HepG2 (cell line): Measurements from ENCODE around the gene CDC123.

Experiments used
- CREB1 ChIP-seq, 2 experiments: fragments of 450-650 bp in 1 of 2; IDR thresholded peaks; 2 replicates each; pipeline ENCODE4 v1.6.1; 2016 to 2017; ENCODE audit warnings: control low read depth in 1 of 2, mild to moderate bottlenecking in 1 of 2, missing compliant biosample characterization in 1 of 2, missing genetic modification characterization in 1 of 2
- GTF2F1 ChIP-seq: fragments of 150-350 bp; IDR thresholded peaks from 2 replicates; pipeline ENCODE4 v1.6.1; 2014; ENCODE audit warnings: low read length
- NFKB2 ChIP-seq: sonication (generic); formaldehyde crosslinking; IDR thresholded peaks from 2 replicates; pipeline ENCODE4 v1.4.0; 2020; ENCODE audit warnings: missing genetic modification reagents, borderline replicate concordance
- POLR2A ChIP-seq, 2 experiments: IDR thresholded peaks; 2 replicates each; pipeline ENCODE4 v1.6.1; 2011; ENCODE audit warnings: low read depth in 2 of 2, low read length in 2 of 2, mild to moderate bottlenecking in 1 of 2, moderate library complexity in 1 of 2; ENCODE audit not compliant: insufficient read depth in 1 of 2
- ZNF292 ChIP-seq: sonication (generic); formaldehyde crosslinking; IDR thresholded peaks from 2 replicates; pipeline ENCODE4 v1.8.1; 2022; ENCODE audit warnings: mild to moderate bottlenecking, low read depth, missing genetic modification reagents, borderline replicate concordance
- TF ChIP-seq, protein P1 (sequence below): sonication (generic); formaldehyde crosslinking; IDR thresholded peaks from 2 replicates; pipeline ENCODE4 v1.8.0; 2022; ENCODE audit warnings: mild to moderate bottlenecking, missing genetic modification reagents; ENCODE audit not compliant: insufficient replicate concordance
- TF ChIP-seq, protein P2 (sequence below): sonication (generic); formaldehyde crosslinking; IDR thresholded peaks from 2 replicates; pipeline ENCODE4 v1.5.0; 2020; ENCODE audit warnings: mild to moderate bottlenecking, missing genetic modification reagents, moderate library complexity
- TF ChIP-seq, protein P3 (sequence below), 2 experiments: sonication (generic) in 1 of 2; formaldehyde crosslinking in 1 of 2; IDR thresholded peaks; 2 replicates each; pipeline versions ENCODE4 v1.5.1 to v1.6.1; 2011 to 2020; ENCODE audit warnings: borderline replicate concordance in 1 of 2, low read depth in 1 of 2, low read length in 1 of 2, mild to moderate bottlenecking in 1 of 2, missing genetic modification reagents in 1 of 2, moderate library complexity in 1 of 2

DNA sequence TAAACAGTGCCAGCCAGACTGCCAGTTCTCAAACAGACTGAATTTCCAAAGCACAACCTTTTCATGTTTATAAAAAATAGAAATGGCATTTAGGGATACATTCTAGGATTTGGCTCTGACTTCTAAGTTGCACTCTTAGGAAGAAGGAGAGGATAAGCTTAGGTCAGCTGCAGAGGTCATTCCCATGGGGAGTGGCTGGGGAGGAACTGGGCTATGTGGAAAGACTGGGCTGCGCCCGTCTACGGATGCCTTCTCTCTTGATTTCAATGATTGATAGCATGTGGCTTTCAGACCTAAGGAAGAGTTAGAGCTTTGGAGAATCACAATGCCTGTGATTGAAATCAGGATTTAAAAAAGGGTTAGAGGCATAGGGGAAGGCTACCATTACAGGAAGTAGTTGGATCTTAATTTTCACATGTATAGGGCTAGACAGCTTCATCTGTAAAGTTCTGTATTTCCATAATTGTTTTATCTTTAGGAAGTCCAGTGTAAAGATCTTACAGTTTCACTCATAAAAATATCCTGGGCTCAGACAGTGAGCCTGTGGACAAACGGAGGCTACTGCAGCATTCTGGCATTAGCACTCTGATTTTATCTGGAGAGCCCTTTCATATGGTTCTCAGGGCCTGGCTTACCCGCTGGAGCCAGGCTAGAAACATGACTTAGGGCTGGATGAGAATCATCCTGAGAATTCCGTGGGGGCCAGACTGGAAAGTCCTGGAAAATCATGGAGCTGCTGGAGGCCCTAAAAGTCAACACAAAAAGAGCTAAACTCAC lies 29.8 kb upstream of the CDC123 start:
- TF ChIP-seq ZNF292 (CRISPR knock-in tag) (no peak), POLR2A (IDR thresholded peaks at IDR 0.05; ENCODE audit: insufficient read depth in 1 of 2, low read depth in 2 of 2, low read length in 2 of 2) (no peak), CREB1 (IDR thresholded peaks at IDR 0.05) (no peak), CREB1 (CRISPR knock-in tag; IDR thresholded peaks at IDR 0.05) (no peak), GTF2F1 (no peak), NFKB2 (CRISPR knock-in tag) (no peak)
- TF ChIP-seq, protein P1, sequence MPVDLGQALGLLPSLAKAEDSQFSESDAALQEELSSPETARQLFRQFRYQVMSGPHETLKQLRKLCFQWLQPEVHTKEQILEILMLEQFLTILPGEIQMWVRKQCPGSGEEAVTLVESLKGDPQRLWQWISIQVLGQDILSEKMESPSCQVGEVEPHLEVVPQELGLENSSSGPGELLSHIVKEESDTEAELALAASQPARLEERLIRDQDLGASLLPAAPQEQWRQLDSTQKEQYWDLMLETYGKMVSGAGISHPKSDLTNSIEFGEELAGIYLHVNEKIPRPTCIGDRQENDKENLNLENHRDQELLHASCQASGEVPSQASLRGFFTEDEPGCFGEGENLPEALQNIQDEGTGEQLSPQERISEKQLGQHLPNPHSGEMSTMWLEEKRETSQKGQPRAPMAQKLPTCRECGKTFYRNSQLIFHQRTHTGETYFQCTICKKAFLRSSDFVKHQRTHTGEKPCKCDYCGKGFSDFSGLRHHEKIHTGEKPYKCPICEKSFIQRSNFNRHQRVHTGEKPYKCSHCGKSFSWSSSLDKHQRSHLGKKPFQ (CRISPR knock-in tag), result no peak
- TF ChIP-seq, protein P2, sequence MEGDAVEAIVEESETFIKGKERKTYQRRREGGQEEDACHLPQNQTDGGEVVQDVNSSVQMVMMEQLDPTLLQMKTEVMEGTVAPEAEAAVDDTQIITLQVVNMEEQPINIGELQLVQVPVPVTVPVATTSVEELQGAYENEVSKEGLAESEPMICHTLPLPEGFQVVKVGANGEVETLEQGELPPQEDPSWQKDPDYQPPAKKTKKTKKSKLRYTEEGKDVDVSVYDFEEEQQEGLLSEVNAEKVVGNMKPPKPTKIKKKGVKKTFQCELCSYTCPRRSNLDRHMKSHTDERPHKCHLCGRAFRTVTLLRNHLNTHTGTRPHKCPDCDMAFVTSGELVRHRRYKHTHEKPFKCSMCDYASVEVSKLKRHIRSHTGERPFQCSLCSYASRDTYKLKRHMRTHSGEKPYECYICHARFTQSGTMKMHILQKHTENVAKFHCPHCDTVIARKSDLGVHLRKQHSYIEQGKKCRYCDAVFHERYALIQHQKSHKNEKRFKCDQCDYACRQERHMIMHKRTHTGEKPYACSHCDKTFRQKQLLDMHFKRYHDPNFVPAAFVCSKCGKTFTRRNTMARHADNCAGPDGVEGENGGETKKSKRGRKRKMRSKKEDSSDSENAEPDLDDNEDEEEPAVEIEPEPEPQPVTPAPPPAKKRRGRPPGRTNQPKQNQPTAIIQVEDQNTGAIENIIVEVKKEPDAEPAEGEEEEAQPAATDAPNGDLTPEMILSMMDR (CRISPR knock-in tag), result no peak
- TF ChIP-seq, protein P3, sequence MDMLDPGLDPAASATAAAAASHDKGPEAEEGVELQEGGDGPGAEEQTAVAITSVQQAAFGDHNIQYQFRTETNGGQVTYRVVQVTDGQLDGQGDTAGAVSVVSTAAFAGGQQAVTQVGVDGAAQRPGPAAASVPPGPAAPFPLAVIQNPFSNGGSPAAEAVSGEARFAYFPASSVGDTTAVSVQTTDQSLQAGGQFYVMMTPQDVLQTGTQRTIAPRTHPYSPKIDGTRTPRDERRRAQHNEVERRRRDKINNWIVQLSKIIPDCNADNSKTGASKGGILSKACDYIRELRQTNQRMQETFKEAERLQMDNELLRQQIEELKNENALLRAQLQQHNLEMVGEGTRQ (IDR thresholded peaks at IDR 0.05; ENCODE audit: low read depth, low read length), result no peak
- TF ChIP-seq, protein P3 (CRISPR knock-in tag; IDR thresholded peaks at IDR 0.05; ENCODE audit: borderline replicate concordance), result no peak
